ENCODE data around the gene RADX. TPM values are rescaled to one million over a fixed set of nuclear protein-coding genes. Genes with fewer than 3 reads are reported as not detected.

The RADX gene
- total RNA-seq, 1 experiment from 2014 or later = 2.2 TPM

GRCh38 chrX:106716463-106716862 lies 104.7 kb downstream of the RADX start:
- Mint-ChIP-seq H3K27me3 (ENCODE audit: insufficient read depth, unreplicated experiment) (no peaks in the 10 kb centered on the region), H3K27ac (ENCODE audit: unreplicated experiment) (peak overlapping the region; percentile 90), H3K36me3 (ENCODE audit: insufficient read depth, unreplicated experiment) (no peaks in the 10 kb centered on the region), H3K9me3 (ENCODE audit: unreplicated experiment) (no peaks in the 10 kb centered on the region), H3K4me1 (ENCODE audit: low read depth, unreplicated experiment) (peaks cover 24% of the 10 kb centered on the region), H3K4me3 (ENCODE audit: unreplicated experiment) (peak overlapping the region; percentile 60)
- Histone ChIP-seq H3K27me3 (replicated peaks; ENCODE audit: control insufficient read depth, insufficient read depth, low read length) (no peaks in the 10 kb centered on the region), H3K4me1 (peaks cover 37% of the 10 kb centered on the region), H3K9me3 (no peaks in the 10 kb centered on the region), H3K4me3 (ENCODE audit: low read depth, low read length) (no peak overlapping the region), H3K36me3 (ENCODE audit: control insufficient read depth, insufficient read depth, low read length) (no peaks in the 10 kb centered on the region)
- TF ChIP-seq, protein P1, sequence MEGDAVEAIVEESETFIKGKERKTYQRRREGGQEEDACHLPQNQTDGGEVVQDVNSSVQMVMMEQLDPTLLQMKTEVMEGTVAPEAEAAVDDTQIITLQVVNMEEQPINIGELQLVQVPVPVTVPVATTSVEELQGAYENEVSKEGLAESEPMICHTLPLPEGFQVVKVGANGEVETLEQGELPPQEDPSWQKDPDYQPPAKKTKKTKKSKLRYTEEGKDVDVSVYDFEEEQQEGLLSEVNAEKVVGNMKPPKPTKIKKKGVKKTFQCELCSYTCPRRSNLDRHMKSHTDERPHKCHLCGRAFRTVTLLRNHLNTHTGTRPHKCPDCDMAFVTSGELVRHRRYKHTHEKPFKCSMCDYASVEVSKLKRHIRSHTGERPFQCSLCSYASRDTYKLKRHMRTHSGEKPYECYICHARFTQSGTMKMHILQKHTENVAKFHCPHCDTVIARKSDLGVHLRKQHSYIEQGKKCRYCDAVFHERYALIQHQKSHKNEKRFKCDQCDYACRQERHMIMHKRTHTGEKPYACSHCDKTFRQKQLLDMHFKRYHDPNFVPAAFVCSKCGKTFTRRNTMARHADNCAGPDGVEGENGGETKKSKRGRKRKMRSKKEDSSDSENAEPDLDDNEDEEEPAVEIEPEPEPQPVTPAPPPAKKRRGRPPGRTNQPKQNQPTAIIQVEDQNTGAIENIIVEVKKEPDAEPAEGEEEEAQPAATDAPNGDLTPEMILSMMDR (IDR thresholded peaks at IDR 0.05; ENCODE audit: insufficient read depth in 1 of 2, low read depth in 1 of 2, low read length in 1 of 2, severe bottlenecking in 1 of 2, unreplicated experiment in 1 of 2) = no peak
- TSS peak; percentile 43 for BruUV-seq (replicated peaks)
- DNase-seq = no peak
- ChIA-PET CTCF (no interaction called here), POLR2A (interaction anchor here (1.3 kb wide), 1 partner anchor 23 kb away, joined by 4 read pairs; no protein-coding TSS in a partner anchor)
- intact Hi-C loops (cut with micrococcal nuclease; ENCODE audit: unreplicated experiment) = loop anchor here (1.0 kb wide), 3 partner anchors 10 to 26 kb away; partner anchors contain the start of gene RNF128

DNA sequence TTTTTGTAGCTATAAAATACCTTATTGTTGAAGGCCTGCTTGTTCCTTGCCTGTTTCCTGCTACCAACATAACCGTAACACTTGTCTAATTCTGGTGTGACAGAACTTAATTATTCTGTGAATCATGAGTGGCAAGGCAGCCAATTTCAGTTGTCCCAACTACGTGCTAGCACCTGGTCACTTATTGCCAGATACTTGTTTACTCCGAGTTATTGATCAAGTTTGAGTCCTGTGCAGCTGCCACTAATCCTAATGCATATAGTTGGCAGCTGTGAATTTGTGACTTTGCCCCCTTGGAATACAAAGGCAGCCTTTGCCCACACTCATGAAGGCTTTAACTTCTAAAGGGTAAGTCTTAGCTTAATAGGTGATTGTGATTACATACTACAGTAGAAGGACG lies 106.9 kb downstream of the RADX start:
- H3K36me3 Mint-ChIP-seq (ENCODE audit: insufficient read depth, unreplicated experiment) = no peaks in the 10 kb centered on the region
- Histone ChIP-seq H3K27me3 (replicated peaks; ENCODE audit: control insufficient read depth, insufficient read depth, low read length) (no peaks in the 10 kb centered on the region), H3K9me3 (no peaks in the 10 kb centered on the region), H3K36me3 (ENCODE audit: control insufficient read depth, insufficient read depth, low read length) (no peaks in the 10 kb centered on the region), H3K4me3 (ENCODE audit: low read depth, low read length) (no peak overlapping the region), H3K4me1 (peaks cover 45% of the 10 kb centered on the region)
- H3K27me3 Mint-ChIP-seq (ENCODE audit: insufficient read depth, unreplicated experiment) = no peaks in the 10 kb centered on the region
- intact Hi-C loops (cut with micrococcal nuclease; ENCODE audit: unreplicated experiment) = no loop called here
- DNase-seq = peak in 1 of 2 experiments; percentile 35
- TF ChIP-seq, protein P1 (IDR thresholded peaks at IDR 0.05; ENCODE audit: insufficient read depth in 1 of 2, low read depth in 1 of 2, low read length in 1 of 2, severe bottlenecking in 1 of 2, unreplicated experiment in 1 of 2) = no peak
- POLR2A ChIA-PET = no interaction called here
- H3K9me3 Mint-ChIP-seq (ENCODE audit: unreplicated experiment) = no peaks in the 10 kb centered on the region
- H3K4me1 Mint-ChIP-seq (ENCODE audit: low read depth, unreplicated experiment) = peaks cover 24% of the 10 kb centered on the region
- CTCF ChIA-PET = interaction anchor here (1.2 kb wide), 1 partner anchor 151 kb away, joined by 3 read pairs; no protein-coding TSS in a partner anchor
- no peak overlapping the region for H3K4me3 Mint-ChIP-seq (ENCODE audit: unreplicated experiment)
- BruUV-seq (replicated peaks) = no TSS peak
- H3K27ac Mint-ChIP-seq (ENCODE audit: unreplicated experiment) = peak overlapping the region; percentile 39

- Mint-ChIP-seq H3K4me1 (ENCODE audit: low read depth, unreplicated experiment) (peaks cover 4% of the 10 kb centered on the region), H3K9me3 (ENCODE audit: unreplicated experiment) (no peaks in the 10 kb centered on the region), H3K27ac (ENCODE audit: unreplicated experiment) (peak overlapping the region; percentile 70), H3K27me3 (ENCODE audit: insufficient read depth, unreplicated experiment) (no peaks in the 10 kb centered on the region), H3K36me3 (ENCODE audit: insufficient read depth, unreplicated experiment) (peaks cover 10% of the 10 kb centered on the region), H3K4me3 (ENCODE audit: unreplicated experiment) (peak overlapping the region; percentile 88)
- POLR2A ChIA-PET = interaction anchor here (1.1 to 1.6 kb wide), 2 partner anchors 33 to 55 kb away, joined by 5 to 8 read pairs; no protein-coding TSS in a partner anchor
- Histone ChIP-seq H3K4me1 (peaks cover 24% of the 10 kb centered on the region), H3K27me3 (replicated peaks; ENCODE audit: control insufficient read depth, insufficient read depth, low read length) (no peaks in the 10 kb centered on the region), H3K36me3 (ENCODE audit: control insufficient read depth, insufficient read depth, low read length) (no peaks in the 10 kb centered on the region; the same call in 1 of the 2 replicates), H3K4me3 (ENCODE audit: low read depth, low read length) (peak overlapping the region; percentile 88), H3K9me3 (no peaks in the 10 kb centered on the region)
- no peak for DNase-seq
- intact Hi-C loops (cut with micrococcal nuclease; ENCODE audit: unreplicated experiment) = loop anchor here (1.0 to 5.0 kb wide), 5 partner anchors 10 to 76 kb away; partner anchors contain the start of gene TBC1D8B
- CTCF ChIA-PET = no interaction called here
- TSS peak; percentile 81 for BruUV-seq (replicated peaks)
- TF ChIP-seq, protein P1 (IDR thresholded peaks at IDR 0.05; ENCODE audit: insufficient read depth in 1 of 2, low read depth in 1 of 2, low read length in 1 of 2, severe bottlenecking in 1 of 2, unreplicated experiment in 1 of 2) = no peak
Measured at GRCh38 chrX:106725931-106726330, 114.2 kb downstream of the RADX start.

All from Caco-2 (cell line).